Measurements from ENCODE around the gene ZBTB44.

The ZBTB44 gene

GRCh38 chr11:130189492-130190210 is 125.1 kb downstream of the ZBTB44 start:
- Histone ChIP-seq H2AFZ (no peak overlapping the region), H3K27ac (no peak overlapping the region), H3K9ac (no peak overlapping the region), H3K4me3 (ENCODE audit: low read depth, low read length) (no peak overlapping the region), H3K9me3 (ENCODE audit: control insufficient read depth, low read length) (no peaks in the 10 kb centered on the region), H3K79me2 (peaks cover 7% of the 10 kb centered on the region), H3K4me2 (ENCODE audit: low read length) (no peak overlapping the region), H3K36me3 (ENCODE audit: control insufficient read depth, insufficient read depth, low read length) (no peaks in the 10 kb centered on the region), H3K4me1 (no peaks in the 10 kb centered on the region), H3K27me3 (ENCODE audit: control insufficient read depth, insufficient read depth, low read length) (no peaks in the 10 kb centered on the region)
- no peak for TF ChIP-seq CTCF (IDR thresholded peaks at IDR 0.05)

GRCh38 chr11:130188585-130189347 is 126.0 kb downstream of the ZBTB44 start:
- TF ChIP-seq CTCF (IDR thresholded peaks at IDR 0.05), result no peak
- H3K9ac ChIP-seq, result no peak overlapping the region
- no peak overlapping the region for H3K27ac ChIP-seq
- H3K36me3 ChIP-seq (ENCODE audit: control insufficient read depth, insufficient read depth, low read length), result no peaks in the 10 kb centered on the region
- H3K4me3 ChIP-seq (ENCODE audit: low read depth, low read length), result no peak overlapping the region
- H3K4me2 ChIP-seq (ENCODE audit: low read length), result no peak overlapping the region
- no peaks in the 10 kb centered on the region for H3K9me3 ChIP-seq (ENCODE audit: control insufficient read depth, low read length)
- no peak overlapping the region for H2AFZ ChIP-seq
- H3K4me1 ChIP-seq, result no peaks in the 10 kb centered on the region
- H3K27me3 ChIP-seq (ENCODE audit: control insufficient read depth, insufficient read depth, low read length), result no peaks in the 10 kb centered on the region
- peaks cover 7% of the 10 kb centered on the region for H3K79me2 ChIP-seq

GRCh38 chr11:130188047-130188446 is 126.7 kb downstream of the ZBTB44 start:
- H3K9ac ChIP-seq, result no peak overlapping the region

GRCh38 chr11:130187096-130187495 is 127.6 kb downstream of the ZBTB44 start:
- Histone ChIP-seq H3K4me1 (peaks cover 3% of the 10 kb centered on the region), H3K27ac (no peak overlapping the region), H3K4me2 (ENCODE audit: low read length) (no peak overlapping the region), H3K36me3 (ENCODE audit: control insufficient read depth, insufficient read depth, low read length) (no peaks in the 10 kb centered on the region), H3K9me3 (ENCODE audit: control insufficient read depth, low read length) (no peaks in the 10 kb centered on the region), H3K27me3 (ENCODE audit: control insufficient read depth, insufficient read depth, low read length) (no peaks in the 10 kb centered on the region), H3K9ac (no peak overlapping the region), H3K4me3 (ENCODE audit: low read depth, low read length) (no peak overlapping the region), H2AFZ (no peak overlapping the region), H3K79me2 (peaks cover 7% of the 10 kb centered on the region)
- no peak for TF ChIP-seq CTCF (IDR thresholded peaks at IDR 0.05)

More at GRCh38 chr11:130188047-130188446, 126.7 kb downstream of the ZBTB44 start:
- TF ChIP-seq CTCF (IDR thresholded peaks at IDR 0.05), result no peak
- Histone ChIP-seq H3K79me2 (peaks cover 7% of the 10 kb centered on the region), H3K36me3 (ENCODE audit: control insufficient read depth, insufficient read depth, low read length) (no peaks in the 10 kb centered on the region), H2AFZ (no peak overlapping the region), H3K9me3 (ENCODE audit: control insufficient read depth, low read length) (no peaks in the 10 kb centered on the region), H3K4me1 (no peaks in the 10 kb centered on the region), H3K27me3 (ENCODE audit: control insufficient read depth, insufficient read depth, low read length) (no peaks in the 10 kb centered on the region), H3K27ac (no peak overlapping the region), H3K4me3 (ENCODE audit: low read depth, low read length) (no peak overlapping the region), H3K4me2 (ENCODE audit: low read length) (no peak overlapping the region)
